IMR-90 (cell line): ENCODE results near the gene DTNA.

Experiments used
- BHLHE40 ChIP-seq: fragments of 150-350 bp; IDR thresholded peaks from 2 replicates; pipeline ENCODE4 v1.6.1; 2016; ENCODE audit warnings: mild to moderate bottlenecking, low read depth, low read length
- CTCF ChIP-seq: conservative IDR thresholded peaks from 2 replicates; pipeline ENCODE4 v1.5.1; 2012; ENCODE audit warnings: mild to moderate bottlenecking, low read depth, low read length, improper control_type of control experiment
- MAFK ChIP-seq: IDR thresholded peaks from 2 replicates; pipeline ENCODE4 v1.6.1; 2012; ENCODE audit warnings: low read depth, low read length, improper control_type of control experiment
- MAZ ChIP-seq: IDR thresholded peaks from 2 replicates; pipeline ENCODE4 v1.6.1; 2012; ENCODE audit warnings: low read depth, mild to moderate bottlenecking, low read length, improper control_type of control experiment, moderate library complexity, borderline replicate concordance
- POLR2A ChIP-seq: IDR thresholded peaks from 2 replicates; pipeline ENCODE4 v1.6.1; 2012; ENCODE audit warnings: mild to moderate bottlenecking, low read depth, low read length
- RFX5 ChIP-seq: IDR thresholded peaks from 2 replicates; pipeline ENCODE4 v1.8.0; 2012; ENCODE audit warnings: low read depth, mild to moderate bottlenecking, low read length, moderate library complexity
- SMC3 ChIP-seq: fragments of 150-350 bp; IDR thresholded peaks from 2 replicates; pipeline ENCODE4 v1.6.1; 2016; ENCODE audit warnings: low read depth, mild to moderate bottlenecking, antibody characterized with exemption, low read length, moderate library complexity

- TF ChIP-seq MAZ (no peak), CTCF (no peak), POLR2A (no peak), BHLHE40 (no peak), MAFK (no peak), SMC3 (no peak), RFX5 (no peak)
Measured at GRCh38 chr18:34710458-34710914, 388 bp downstream of the DTNA start.
